Stimulated activated naive CD8-positive, alpha-beta T cell treated with anti-CD3 and anti-CD28 coated beads, Interleukin-15, amount 100 ng/mL, for 72 hours (primary cell): ENCODE measurements around the gene FAM163A.
"Not testable (repeated sequence)": the region's sequence is repeated elsewhere in the genome, so short reads cannot be mapped to it uniquely, and the experiment has no call there.

Source experiments
- ATAC-seq: fragments of 150-1000 bp; cut with Tn5 transposase; 2 replicates; pipeline ENCODE4 v1.10.0; 2021; ENCODE audit warnings: mild to moderate bottlenecking, moderate library complexity
- DNase-seq, 2 donors: peaks; one replicate each; pipeline ENCODE4 v3.0.0; 2021 to 2022
- H3K27ac Mint-ChIP-seq, 2 donors: one replicate each; pipeline ENCODE4 v1.8.0; 2022; ENCODE audit warnings: mild to moderate bottlenecking in 2 of 2, mixed read lengths in 2 of 2, moderate library complexity in 2 of 2
- H3K27me3 Mint-ChIP-seq: one replicate; pipeline ENCODE4 v1.8.0; 2022; ENCODE audit warnings: mixed read lengths
- H3K4me1 Mint-ChIP-seq: one replicate; pipeline ENCODE4 v1.8.0; 2022; ENCODE audit warnings: mild to moderate bottlenecking, mixed read lengths
- H3K4me3 Mint-ChIP-seq, 2 donors: one replicate each; pipeline ENCODE4 v1.8.0; 2022; ENCODE audit warnings: mild to moderate bottlenecking in 2 of 2, mixed read lengths in 2 of 2, moderate library complexity in 1 of 2
- H3K9me3 Mint-ChIP-seq, 2 donors: one replicate each; pipeline ENCODE4 v1.8.0; 2022; ENCODE audit warnings: mixed read lengths in 2 of 2

The FAM163A gene

DNA sequence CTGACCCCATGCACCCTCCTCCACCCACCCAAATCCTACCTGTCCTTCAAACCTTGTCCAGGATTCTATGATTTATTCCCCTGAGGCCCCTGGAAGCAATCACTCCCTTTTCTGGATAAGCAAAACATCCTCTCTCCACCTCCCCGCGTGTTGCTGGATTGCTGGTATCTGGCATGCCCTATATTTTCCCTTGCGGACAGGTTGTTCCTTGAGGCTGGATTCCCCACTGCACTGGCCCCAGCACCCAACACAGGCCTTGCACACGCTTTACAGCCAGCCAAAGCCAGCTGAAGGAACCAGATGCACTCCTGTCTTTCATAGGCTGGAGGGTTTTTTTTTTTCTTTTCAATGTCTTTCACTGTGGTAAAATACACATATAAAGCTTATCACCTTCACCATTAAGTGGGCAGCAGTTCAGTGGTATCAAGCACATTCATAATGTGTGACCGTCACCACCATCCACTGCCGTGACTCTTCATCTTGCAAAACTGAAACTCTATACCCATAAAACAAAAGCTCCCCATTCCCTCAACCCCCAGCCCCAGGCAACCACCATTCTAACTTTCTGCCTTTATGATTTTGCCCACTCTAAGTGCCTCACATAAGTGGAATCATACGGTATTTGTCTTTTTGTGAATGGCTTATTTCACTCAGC lies 83.7 kb downstream of the FAM163A start:
- Mint-ChIP-seq H3K4me1 (peaks cover 11% of the 10 kb centered on the region), H3K27me3 (peaks cover 8% of the 10 kb centered on the region), H3K27ac (no peak overlapping the region), H3K4me3 (no peak overlapping the region), H3K9me3 (no peaks in the 10 kb centered on the region)
- DNase-seq (no peak), ATAC-seq (no peak)

- ATAC-seq, result no peak
- no peaks in the 10 kb centered on the region for H3K9me3 Mint-ChIP-seq
- H3K4me3 Mint-ChIP-seq, result no peak overlapping the region
- H3K4me1 Mint-ChIP-seq, result peaks cover 18% of the 10 kb centered on the region
- H3K27me3 Mint-ChIP-seq, result peaks cover 8% of the 10 kb centered on the region
- no peak overlapping the region for H3K27ac Mint-ChIP-seq
- DNase-seq, result peak in 1 of 2 donors; percentile 8
Measured at GRCh38 chr1:179828554-179829110, 85.5 kb downstream of the FAM163A start.

- H3K4me3 Mint-ChIP-seq, result peak overlapping the region in 1 of 2 donors; percentile 66
- H3K9me3 Mint-ChIP-seq, result no peaks in the 10 kb centered on the region
- no peak overlapping the region for H3K27ac Mint-ChIP-seq
- no peaks in the 10 kb centered on the region for H3K27me3 Mint-ChIP-seq
- peaks cover 18% of the 10 kb centered on the region for H3K4me1 Mint-ChIP-seq
- DNase-seq (peak in 1 of 2 donors; percentile 6), ATAC-seq (peak; percentile 40)
Measured at GRCh38 chr1:179831225-179831624, 88.1 kb downstream of the FAM163A start.

DNA sequence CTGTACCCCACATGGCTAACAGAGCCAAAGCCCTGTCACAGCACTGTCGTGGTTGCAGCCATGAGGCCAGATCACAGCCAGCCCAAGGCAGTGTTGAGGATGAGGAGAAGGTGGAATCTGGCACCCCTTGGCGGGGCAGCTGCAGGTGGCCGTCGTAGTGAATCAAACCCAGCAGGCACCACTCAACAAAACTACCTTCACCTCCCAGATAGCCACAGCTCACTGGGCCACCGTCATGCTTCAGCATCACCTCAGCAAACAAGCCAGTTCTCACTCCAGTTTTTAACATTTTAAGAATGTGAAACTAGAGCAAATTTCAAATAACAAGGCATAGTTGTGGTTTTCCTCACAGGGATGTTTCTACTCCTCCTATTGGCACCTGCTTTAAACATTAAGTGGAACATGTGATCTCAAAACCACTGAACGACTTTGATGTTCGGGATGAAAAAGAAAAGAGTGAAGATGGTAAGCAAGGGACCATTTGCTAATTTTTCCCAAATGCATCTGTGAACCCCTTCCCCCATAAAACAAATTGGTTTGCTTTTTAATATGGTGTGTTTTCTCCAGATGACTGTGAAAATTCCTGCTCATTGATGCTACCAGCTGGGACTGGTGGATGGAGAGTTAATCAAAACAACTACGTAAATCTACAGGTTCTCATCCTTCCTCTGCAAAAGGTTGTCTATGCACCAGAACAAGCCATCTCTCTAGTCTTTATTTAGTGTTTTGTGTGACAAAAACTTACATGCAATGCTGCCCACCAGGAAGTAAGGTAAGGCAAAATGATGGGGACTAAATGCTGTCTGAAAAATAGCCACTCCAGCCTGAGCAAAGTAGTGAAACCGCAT lies 89.0 kb downstream of the FAM163A start:
- H3K27ac Mint-ChIP-seq, result peak overlapping the region in 1 of 2 donors; percentile 75
- peak in 1 of 2 donors; percentile 9 for DNase-seq
- H3K9me3 Mint-ChIP-seq, result no peaks in the 10 kb centered on the region
- H3K4me1 Mint-ChIP-seq, result peaks cover 18% of the 10 kb centered on the region
- no peaks in the 10 kb centered on the region for H3K27me3 Mint-ChIP-seq
- ATAC-seq, result peak; percentile 54
- H3K4me3 Mint-ChIP-seq, result peak overlapping the region; percentile 25 to 66

DNA sequence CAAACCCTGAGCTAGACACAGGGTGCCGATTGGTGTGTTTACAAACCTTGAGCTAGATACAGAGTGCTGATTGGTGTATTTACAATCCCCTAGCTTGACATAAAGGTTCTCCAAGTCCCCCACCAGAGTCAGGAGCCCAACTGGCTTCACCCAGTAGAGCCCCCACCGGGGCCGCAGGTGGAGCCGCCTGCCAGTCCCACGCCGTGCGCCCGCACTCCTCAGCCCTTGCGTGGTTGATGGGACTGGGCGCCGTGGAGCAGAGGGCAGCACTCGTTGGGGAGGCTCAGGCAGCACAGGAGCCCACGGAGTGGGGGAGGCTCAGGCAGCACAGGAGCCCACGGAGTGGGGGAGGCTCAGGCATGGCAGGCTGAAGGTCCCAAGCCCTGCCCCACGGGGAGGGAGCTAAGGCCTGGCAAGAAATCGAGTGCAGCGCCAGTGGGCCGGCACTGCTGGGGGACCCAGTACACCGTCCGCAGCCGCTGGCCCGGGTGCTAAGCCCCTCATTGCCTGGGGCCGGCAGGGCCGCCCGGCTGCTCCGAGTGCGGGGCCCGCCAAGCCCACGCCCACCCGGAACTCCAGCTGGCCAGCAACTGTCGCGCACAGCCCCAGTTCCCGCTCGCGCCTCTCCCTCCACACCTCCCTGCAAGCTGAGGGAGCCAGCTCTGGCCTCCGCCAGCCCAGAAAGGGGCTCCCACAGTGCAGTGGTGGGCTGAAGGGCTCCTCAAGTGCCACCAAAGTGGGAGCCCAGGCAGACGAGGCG lies 93.8 kb downstream of the FAM163A start:
- not testable (repeated sequence) for DNase-seq, H3K27ac Mint-ChIP-seq, H3K4me3 Mint-ChIP-seq, ATAC-seq, H3K27me3 Mint-ChIP-seq, H3K4me1 Mint-ChIP-seq, H3K9me3 Mint-ChIP-seq

DNA sequence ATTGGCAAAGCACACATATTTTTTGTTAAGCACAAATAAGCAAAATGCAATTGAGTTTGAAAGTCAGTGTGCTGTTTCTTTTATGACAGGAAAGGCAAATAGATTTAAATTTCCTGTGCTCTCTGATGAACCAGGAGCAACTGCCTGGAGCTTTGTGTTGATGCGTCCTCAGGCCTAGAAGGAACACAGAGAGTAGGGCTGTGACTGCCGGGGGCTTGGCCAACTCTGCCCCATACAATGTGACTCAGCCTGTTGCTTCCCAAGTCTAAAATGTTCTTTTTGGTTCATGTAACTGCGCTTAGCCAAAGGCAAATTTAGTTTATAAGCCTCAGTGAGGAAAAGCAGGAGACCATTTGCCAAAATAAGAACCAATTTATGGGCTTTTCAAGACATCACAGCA lies 97.0 kb downstream of the FAM163A start:
- H3K9me3 Mint-ChIP-seq, result no peaks in the 10 kb centered on the region
- ATAC-seq (no peak), DNase-seq (no peak)

DNA sequence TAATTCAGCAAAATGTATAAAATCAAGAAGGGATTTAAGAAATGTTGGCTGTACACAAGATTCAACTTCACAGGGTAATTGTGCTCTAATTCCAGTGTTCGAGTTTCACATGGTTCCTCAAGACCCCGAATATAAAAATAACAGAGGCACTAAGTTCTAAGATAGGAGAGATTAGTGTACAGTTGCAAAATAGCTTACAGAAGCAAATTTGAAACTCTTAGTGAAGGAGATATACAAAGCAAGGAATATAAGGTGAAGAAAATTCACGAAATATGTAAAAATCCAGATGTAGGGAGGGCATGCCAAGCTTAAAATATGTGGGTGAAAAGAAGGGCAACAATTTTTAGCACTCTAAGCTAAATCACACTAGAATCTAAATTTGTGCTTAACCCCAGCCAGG lies 105.1 kb downstream of the FAM163A start:
- no peak overlapping the region for H3K4me3 Mint-ChIP-seq
- H3K27ac Mint-ChIP-seq, result no peak overlapping the region
- ATAC-seq, result no peak

More for the DNA sequence above, 97.0 kb downstream of the FAM163A start:
- H3K4me1 Mint-ChIP-seq, result no peaks in the 10 kb centered on the region
- H3K27me3 Mint-ChIP-seq, result no peaks in the 10 kb centered on the region
- no peak overlapping the region for H3K4me3 Mint-ChIP-seq
- H3K27ac Mint-ChIP-seq, result peak overlapping the region in 1 of 2 donors; percentile 35

GRCh38 chr1:179853102-179853501 lies 110.0 kb downstream of the FAM163A start:
- no peaks in the 10 kb centered on the region for H3K4me1 Mint-ChIP-seq
- DNase-seq (no peak), ATAC-seq (no peak)
- H3K4me3 Mint-ChIP-seq, result no peak overlapping the region
- H3K27ac Mint-ChIP-seq, result no peak overlapping the region
- no peaks in the 10 kb centered on the region for H3K27me3 Mint-ChIP-seq
- H3K9me3 Mint-ChIP-seq, result no peaks in the 10 kb centered on the region

More for the DNA sequence above, 105.1 kb downstream of the FAM163A start:
- H3K27me3 Mint-ChIP-seq, result no peaks in the 10 kb centered on the region
- no peak for DNase-seq
- H3K9me3 Mint-ChIP-seq, result no peaks in the 10 kb centered on the region
- peaks cover 6% of the 10 kb centered on the region for H3K4me1 Mint-ChIP-seq

DNA sequence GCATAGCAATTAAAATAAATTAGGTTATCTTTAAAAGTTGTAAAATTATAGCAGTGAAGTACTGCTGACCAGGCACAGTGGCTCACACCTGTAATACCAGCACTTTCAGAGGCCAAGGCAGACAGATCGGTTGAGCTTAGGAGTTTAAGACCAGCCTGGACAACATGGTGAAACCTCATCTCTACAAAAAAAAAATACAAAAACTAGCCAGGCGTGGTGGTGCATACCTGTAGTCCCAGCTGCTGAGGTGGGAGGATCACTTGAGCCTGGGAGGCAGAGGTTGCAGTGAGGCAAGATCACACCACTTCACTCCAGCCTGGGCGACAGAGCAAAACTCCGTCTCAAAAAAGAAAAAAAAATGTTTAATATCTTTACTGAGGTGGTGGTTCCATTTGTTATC lies 112.7 kb downstream of the FAM163A start:
- not testable (repeated sequence) for H3K4me3 Mint-ChIP-seq, H3K9me3 Mint-ChIP-seq, H3K4me1 Mint-ChIP-seq, DNase-seq, H3K27me3 Mint-ChIP-seq, H3K27ac Mint-ChIP-seq, ATAC-seq

DNA sequence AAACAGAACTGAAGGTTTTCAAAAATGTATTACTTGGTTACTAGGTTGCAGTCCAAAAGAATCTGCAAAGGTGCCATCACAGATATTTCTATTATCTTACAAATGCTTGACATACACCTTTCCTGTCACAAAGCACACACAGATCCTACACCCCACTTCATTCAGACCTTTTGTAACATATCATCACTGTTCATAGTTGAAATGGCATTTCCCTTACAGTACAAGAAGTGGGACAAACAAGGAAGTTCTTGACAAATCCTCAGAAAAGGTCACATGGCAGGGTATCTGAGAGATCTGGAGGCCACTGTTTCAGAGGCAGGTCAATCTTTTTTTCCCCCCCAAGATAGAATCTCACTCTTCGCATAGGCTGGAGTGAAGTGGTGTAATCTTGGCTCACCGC lies 113.2 kb downstream of the FAM163A start:
- ATAC-seq (no peak), DNase-seq (no peak)
- no peaks in the 10 kb centered on the region for H3K9me3 Mint-ChIP-seq
- H3K27ac Mint-ChIP-seq, result no peak overlapping the region
- H3K4me3 Mint-ChIP-seq, result no peak overlapping the region
- no peaks in the 10 kb centered on the region for H3K4me1 Mint-ChIP-seq
- no peaks in the 10 kb centered on the region for H3K27me3 Mint-ChIP-seq

DNA sequence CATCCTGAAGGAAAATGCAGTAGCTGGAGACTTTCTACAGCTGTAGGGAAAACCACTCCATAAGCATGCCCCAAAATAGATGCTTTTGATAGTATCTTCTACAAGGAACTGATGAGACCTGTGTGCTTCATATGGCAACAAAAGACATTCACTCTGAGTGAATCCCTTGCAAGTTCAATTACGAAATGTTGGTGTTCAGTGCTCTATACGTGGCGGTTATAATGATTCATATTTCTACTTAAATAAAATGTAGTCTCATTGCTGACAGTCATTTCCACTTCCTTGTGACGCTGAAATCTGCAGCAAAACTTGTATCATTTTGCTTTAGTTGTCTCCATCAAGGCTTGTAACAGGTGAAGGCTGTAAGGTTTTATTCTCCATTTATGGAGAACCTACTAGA lies 113.9 kb downstream of the FAM163A start:
- ATAC-seq, result no peak
- Mint-ChIP-seq H3K9me3 (no peaks in the 10 kb centered on the region), H3K4me3 (no peak overlapping the region), H3K27me3 (no peaks in the 10 kb centered on the region), H3K4me1 (no peaks in the 10 kb centered on the region), H3K27ac (no peak overlapping the region)
- no peak for DNase-seq

- Mint-ChIP-seq H3K27me3 (no peaks in the 10 kb centered on the region), H3K4me1 (no peaks in the 10 kb centered on the region), H3K4me3 (no peak overlapping the region), H3K9me3 (no peaks in the 10 kb centered on the region), H3K27ac (no peak overlapping the region)
- ATAC-seq (no peak), DNase-seq (no peak)
Measured at GRCh38 chr1:179860652-179861051, 117.6 kb downstream of the FAM163A start.

DNA sequence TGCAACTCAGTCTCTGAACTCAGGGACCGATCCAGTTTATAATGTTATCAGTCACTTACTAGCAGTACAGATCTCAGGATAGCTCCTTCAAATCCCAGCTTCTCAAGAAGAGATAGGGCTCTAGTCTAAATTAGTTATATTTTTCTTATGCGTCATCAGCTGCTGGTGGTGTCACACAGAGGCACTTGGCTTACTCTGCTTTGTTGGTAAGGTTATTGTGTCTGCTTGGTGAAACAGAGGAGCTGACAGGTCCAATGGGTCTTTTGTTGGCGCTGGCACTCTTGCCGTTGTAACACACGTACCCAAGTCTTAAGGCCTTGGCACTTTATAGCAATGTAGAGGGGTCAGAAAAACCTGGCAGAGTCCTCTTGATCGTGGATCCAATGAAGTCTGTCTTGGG lies 122.3 kb downstream of the FAM163A start:
- no peaks in the 10 kb centered on the region for H3K27me3 Mint-ChIP-seq
- H3K4me1 Mint-ChIP-seq, result peaks cover 9% of the 10 kb centered on the region
- ATAC-seq, result no peak
- no peak for DNase-seq
- H3K4me3 Mint-ChIP-seq, result no peak overlapping the region
- no peak overlapping the region for H3K27ac Mint-ChIP-seq
- H3K9me3 Mint-ChIP-seq, result no peaks in the 10 kb centered on the region
